Chondrocyte (in vitro differentiated cells): Measurements from ENCODE around the gene DSG4. TPM values are rescaled to one million over a fixed set of nuclear protein-coding genes. Genes with fewer than 3 reads are reported as not detected.
A peak's percentile ranks its signal among the peaks of the same experiment; 100 is the strongest.

Experiments
- DNase-seq: peaks from one replicate; pipeline ENCODE4 v3.0.0; 2021; ENCODE audit warnings: mixed read lengths, low spot score
- H3K27ac Mint-ChIP-seq: one replicate; pipeline ENCODE4 v1.8.0; 2021; ENCODE audit warnings: mild to moderate bottlenecking, moderate library complexity, mixed read lengths; ENCODE audit not compliant: unreplicated experiment
- H3K27me3 Mint-ChIP-seq: 2 replicates; pipeline ENCODE4 v1.8.0; 2021; ENCODE audit warnings: low read depth, mixed read lengths
- H3K36me3 Mint-ChIP-seq: 2 replicates; pipeline ENCODE4 v1.8.0; 2021; ENCODE audit warnings: low read depth, mixed read lengths
- H3K4me1 Mint-ChIP-seq: 2 replicates; pipeline ENCODE4 v1.8.0; 2021; ENCODE audit warnings: low read depth, mild to moderate bottlenecking, mixed read lengths
- H3K4me3 Mint-ChIP-seq: one replicate; pipeline ENCODE4 v1.8.0; 2021; ENCODE audit warnings: mild to moderate bottlenecking, moderate library complexity, mixed read lengths; ENCODE audit not compliant: unreplicated experiment
- H3K9me3 Mint-ChIP-seq: 2 replicates; pipeline ENCODE4 v1.8.0; 2021; ENCODE audit warnings: low read depth, mixed read lengths
- total RNA-seq: library from RNA; stranded (reverse); gene quantifications from 3 replicates; pipeline ENCODE4 v1.2.1, GENCODE V29; 2021
- TF ChIP-seq, protein P1 (sequence below): fragments of 200-600 bp; sonication (generic); IDR thresholded peaks from 2 replicates; pipeline ENCODE4 v1.5.0; 2021; ENCODE audit warnings: antibody characterized with exemption, mild to moderate bottlenecking, moderate library complexity

Gene DSG4
- total RNA-seq, 1 donor from 2014 or later, result not detected

DNA sequence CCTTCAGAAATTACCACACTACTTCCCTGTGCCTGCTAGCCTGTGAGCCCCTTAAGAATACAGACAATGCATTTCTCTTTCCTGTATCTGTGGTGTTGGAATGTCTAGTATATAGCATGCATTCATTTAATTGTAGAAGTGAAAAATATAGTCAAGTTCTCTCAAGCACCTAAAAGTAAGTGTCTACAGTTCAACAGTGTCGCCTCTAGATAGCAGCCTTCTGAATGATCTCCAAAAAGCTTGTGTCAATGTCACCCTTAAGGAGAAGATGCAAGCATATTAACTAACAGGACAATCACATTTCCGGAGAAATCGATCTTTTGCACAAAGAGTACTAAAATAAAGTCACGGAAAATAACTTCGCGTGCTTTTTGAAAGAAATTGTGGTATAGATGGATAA, 43.5 kb downstream of the DSG4 start:
- TF ChIP-seq, protein P1, sequence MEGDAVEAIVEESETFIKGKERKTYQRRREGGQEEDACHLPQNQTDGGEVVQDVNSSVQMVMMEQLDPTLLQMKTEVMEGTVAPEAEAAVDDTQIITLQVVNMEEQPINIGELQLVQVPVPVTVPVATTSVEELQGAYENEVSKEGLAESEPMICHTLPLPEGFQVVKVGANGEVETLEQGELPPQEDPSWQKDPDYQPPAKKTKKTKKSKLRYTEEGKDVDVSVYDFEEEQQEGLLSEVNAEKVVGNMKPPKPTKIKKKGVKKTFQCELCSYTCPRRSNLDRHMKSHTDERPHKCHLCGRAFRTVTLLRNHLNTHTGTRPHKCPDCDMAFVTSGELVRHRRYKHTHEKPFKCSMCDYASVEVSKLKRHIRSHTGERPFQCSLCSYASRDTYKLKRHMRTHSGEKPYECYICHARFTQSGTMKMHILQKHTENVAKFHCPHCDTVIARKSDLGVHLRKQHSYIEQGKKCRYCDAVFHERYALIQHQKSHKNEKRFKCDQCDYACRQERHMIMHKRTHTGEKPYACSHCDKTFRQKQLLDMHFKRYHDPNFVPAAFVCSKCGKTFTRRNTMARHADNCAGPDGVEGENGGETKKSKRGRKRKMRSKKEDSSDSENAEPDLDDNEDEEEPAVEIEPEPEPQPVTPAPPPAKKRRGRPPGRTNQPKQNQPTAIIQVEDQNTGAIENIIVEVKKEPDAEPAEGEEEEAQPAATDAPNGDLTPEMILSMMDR, result no peak
- no peak overlapping the region for H3K27ac Mint-ChIP-seq
- H3K4me1 Mint-ChIP-seq, result no peaks in the 10 kb centered on the region
- H3K36me3 Mint-ChIP-seq, result no peaks in the 10 kb centered on the region
- H3K9me3 Mint-ChIP-seq, result peaks cover 3% of the 10 kb centered on the region
- H3K27me3 Mint-ChIP-seq, result no peaks in the 10 kb centered on the region
- DNase-seq, result no peak
- no peak overlapping the region for H3K4me3 Mint-ChIP-seq

DNA sequence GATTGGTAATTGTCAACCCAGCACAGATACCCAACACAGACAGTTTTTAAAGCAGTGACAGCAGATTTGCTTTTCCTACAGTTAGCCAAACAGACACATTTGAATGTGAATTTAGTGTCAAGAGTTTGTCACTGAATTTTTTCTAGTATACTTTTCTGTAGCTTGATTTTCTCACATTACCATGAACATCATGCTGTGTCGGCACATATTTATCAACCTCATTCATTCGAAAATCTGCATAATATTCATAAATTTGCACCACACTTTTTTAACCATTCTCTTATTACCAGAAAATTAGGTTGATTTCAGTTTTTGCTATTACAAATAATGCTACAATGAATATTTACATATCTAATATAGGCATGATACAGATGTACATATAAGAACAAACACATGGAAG, 43.9 kb downstream of the DSG4 start:
- no peaks in the 10 kb centered on the region for H3K36me3 Mint-ChIP-seq
- H3K27me3 Mint-ChIP-seq, result no peaks in the 10 kb centered on the region
- DNase-seq, result no peak
- no peaks in the 10 kb centered on the region for H3K4me1 Mint-ChIP-seq
- no peak overlapping the region for H3K4me3 Mint-ChIP-seq
- H3K9me3 Mint-ChIP-seq, result peaks cover 3% of the 10 kb centered on the region
- TF ChIP-seq, protein P1, result no peak
- no peak overlapping the region for H3K27ac Mint-ChIP-seq

GRCh38 chr18:31424383-31424988, 47.9 kb downstream of the DSG4 start:
- DNase-seq, result no peak
- Mint-ChIP-seq H3K36me3 (no peaks in the 10 kb centered on the region), H3K4me3 (no peak overlapping the region), H3K27me3 (peaks cover 6% of the 10 kb centered on the region), H3K27ac (no peak overlapping the region), H3K9me3 (no peaks in the 10 kb centered on the region), H3K4me1 (no peaks in the 10 kb centered on the region)
- TF ChIP-seq, protein P1, result peak; percentile 85

GRCh38 chr18:31426021-31426420, 49.4 kb downstream of the DSG4 start:
- Mint-ChIP-seq H3K27ac (no peak overlapping the region), H3K4me3 (no peak overlapping the region), H3K36me3 (no peaks in the 10 kb centered on the region), H3K27me3 (peaks cover 9% of the 10 kb centered on the region), H3K9me3 (no peaks in the 10 kb centered on the region), H3K4me1 (no peaks in the 10 kb centered on the region)
- TF ChIP-seq, protein P1, result no peak
- DNase-seq, result no peak

DNA sequence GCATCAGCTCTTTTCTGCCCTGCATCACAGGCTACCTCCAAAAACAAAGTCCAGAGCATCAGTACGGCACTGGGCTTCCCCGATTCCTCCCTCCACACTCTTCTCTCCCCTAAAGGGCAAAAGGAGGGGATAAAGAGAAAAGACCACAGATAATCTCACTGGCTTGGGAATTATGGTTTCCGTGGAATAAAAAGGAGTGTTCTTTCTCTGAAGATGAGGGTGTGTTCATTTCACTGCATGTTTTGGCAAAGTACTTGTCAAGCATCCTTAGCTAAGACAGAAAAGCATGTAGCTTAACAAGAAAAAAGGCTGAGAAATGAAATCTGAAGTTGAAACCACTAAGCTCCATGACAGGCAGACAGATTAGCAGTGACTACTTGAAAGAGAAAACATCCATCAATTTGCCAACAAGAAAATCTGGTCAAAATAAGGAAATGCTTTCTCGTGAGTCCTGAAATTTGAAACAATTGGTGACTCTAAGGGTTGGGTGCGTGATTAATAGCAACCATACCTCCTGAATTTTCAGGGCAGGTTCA, 50.4 kb downstream of the DSG4 start:
- TF ChIP-seq, protein P1, result no peak
- Mint-ChIP-seq H3K4me3 (no peak overlapping the region), H3K27ac (no peak overlapping the region), H3K27me3 (peaks cover 9% of the 10 kb centered on the region), H3K4me1 (no peaks in the 10 kb centered on the region), H3K36me3 (peaks cover 1% of the 10 kb centered on the region), H3K9me3 (peaks cover 7% of the 10 kb centered on the region)
- no peak for DNase-seq
